ENCODE results near the gene RHPN2.

Gene RHPN2

GRCh38 chr19:33080761-33081681, 16.3 kb upstream of the RHPN2 start, which contains the start of gene GPATCH1:
Gene GPATCH1 (plus strand): TSS chr19:33081181. CDS start chr19:33081194, 13 bp downstream.
- Histone ChIP-seq H3F3A (ENCODE audit: insufficient read depth) (no peaks in the 10 kb centered on the region), H3K79me2 (ENCODE audit: insufficient read depth, low read length) (peaks cover 19% of the 10 kb centered on the region), H2AFZ (ENCODE audit: low read depth, low read length, severe bottlenecking) (peak within 1 kb of the TSS; percentile 90), H3K9me3 (ENCODE audit: insufficient read depth, low read length) (no peaks in the 10 kb centered on the region), H3K4me2 (ENCODE audit: low read depth, low read length, poor library complexity, severe bottlenecking) (peak within 1 kb of the TSS; percentile 92), H3K4me3 (ENCODE audit: insufficient read depth, low read length, poor library complexity, severe bottlenecking) (peak within 1 kb of the TSS; percentile 86), H3K9ac (ENCODE audit: low read length) (peak within 1 kb of the TSS; percentile 92), H3K36me3 (ENCODE audit: low read length) (no peaks in the 10 kb centered on the region), H3K9me2 (replicated peaks; ENCODE audit: insufficient read depth, low read length) (no peaks in the 10 kb centered on the region), H3K27me3 (ENCODE audit: low read length) (no peaks in the 10 kb centered on the region), H3K27ac (ENCODE audit: low read depth, low read length) (peak within 1 kb of the TSS; percentile 32), H4K20me1 (ENCODE audit: low read depth, low read length) (no peaks in the 10 kb centered on the region)
- TF ChIP-seq EZH2phosphoT487 (conservative IDR thresholded peaks at IDR 0.05; ENCODE audit: low read length): no peak
- TF ChIP-seq, protein P1, sequence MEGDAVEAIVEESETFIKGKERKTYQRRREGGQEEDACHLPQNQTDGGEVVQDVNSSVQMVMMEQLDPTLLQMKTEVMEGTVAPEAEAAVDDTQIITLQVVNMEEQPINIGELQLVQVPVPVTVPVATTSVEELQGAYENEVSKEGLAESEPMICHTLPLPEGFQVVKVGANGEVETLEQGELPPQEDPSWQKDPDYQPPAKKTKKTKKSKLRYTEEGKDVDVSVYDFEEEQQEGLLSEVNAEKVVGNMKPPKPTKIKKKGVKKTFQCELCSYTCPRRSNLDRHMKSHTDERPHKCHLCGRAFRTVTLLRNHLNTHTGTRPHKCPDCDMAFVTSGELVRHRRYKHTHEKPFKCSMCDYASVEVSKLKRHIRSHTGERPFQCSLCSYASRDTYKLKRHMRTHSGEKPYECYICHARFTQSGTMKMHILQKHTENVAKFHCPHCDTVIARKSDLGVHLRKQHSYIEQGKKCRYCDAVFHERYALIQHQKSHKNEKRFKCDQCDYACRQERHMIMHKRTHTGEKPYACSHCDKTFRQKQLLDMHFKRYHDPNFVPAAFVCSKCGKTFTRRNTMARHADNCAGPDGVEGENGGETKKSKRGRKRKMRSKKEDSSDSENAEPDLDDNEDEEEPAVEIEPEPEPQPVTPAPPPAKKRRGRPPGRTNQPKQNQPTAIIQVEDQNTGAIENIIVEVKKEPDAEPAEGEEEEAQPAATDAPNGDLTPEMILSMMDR (IDR thresholded peaks at IDR 0.05; ENCODE audit: insufficient read depth, low read length, poor library complexity, severe bottlenecking): no peak

DNA sequence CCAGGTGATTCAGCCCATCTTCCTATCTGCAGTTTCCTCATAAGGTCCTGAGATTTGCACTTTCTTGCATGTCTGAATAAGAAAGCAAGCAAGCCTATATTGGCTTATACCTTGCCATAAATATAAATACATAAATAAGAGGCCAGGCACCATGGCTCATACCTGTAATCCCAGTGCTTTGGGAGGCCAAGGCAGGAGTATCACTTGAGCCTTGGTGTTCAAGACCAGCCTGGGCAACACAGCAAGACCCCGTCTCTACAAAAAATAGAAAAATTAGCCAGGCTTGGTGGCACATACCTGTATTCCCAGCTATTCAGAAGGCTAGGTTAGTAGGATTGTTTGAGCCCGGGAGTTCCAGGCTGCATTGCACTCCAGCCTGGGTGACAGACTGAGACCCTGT, 10.8 kb upstream of the RHPN2 start:
- Histone ChIP-seq H3K9ac (ENCODE audit: low read length) (no peak overlapping the region), H3K36me3 (ENCODE audit: low read length) (no peaks in the 10 kb centered on the region), H3K4me2 (ENCODE audit: low read depth, low read length, poor library complexity, severe bottlenecking) (no peak overlapping the region), H3K9me2 (replicated peaks; ENCODE audit: insufficient read depth, low read length) (no peaks in the 10 kb centered on the region), H3K9me3 (ENCODE audit: insufficient read depth, low read length) (no peaks in the 10 kb centered on the region), H3K4me3 (ENCODE audit: insufficient read depth, low read length, poor library complexity, severe bottlenecking) (no peak overlapping the region), H2AFZ (ENCODE audit: low read depth, low read length, severe bottlenecking) (no peak overlapping the region), H4K20me1 (ENCODE audit: low read depth, low read length) (no peaks in the 10 kb centered on the region), H3F3A (ENCODE audit: insufficient read depth) (no peaks in the 10 kb centered on the region), H3K27ac (ENCODE audit: low read depth, low read length) (no peak overlapping the region), H3K27me3 (ENCODE audit: low read length) (no peaks in the 10 kb centered on the region), H3K79me2 (ENCODE audit: insufficient read depth, low read length) (no peaks in the 10 kb centered on the region)
- no peak for TF ChIP-seq EZH2phosphoT487 (conservative IDR thresholded peaks at IDR 0.05; ENCODE audit: low read length)

DNA sequence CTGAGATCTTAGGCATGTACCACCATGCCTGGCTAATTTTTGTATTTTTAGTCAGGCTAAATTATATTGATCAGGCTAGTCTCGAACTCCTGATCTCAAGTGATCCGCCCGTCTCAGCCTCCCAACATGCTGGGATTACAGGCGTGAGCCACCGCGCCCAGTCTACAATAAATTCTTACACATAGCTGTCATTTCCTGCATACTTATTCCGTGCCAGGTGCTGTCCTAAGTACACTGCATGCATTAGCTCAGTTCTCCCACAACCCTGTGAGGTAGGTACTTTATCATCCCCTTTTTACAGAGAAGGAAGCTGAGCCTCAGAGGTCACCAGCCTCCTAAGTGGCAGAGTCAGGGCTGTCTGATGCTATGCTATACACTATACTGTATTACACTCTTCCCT, 7.2 kb upstream of the RHPN2 start:
- no peaks in the 10 kb centered on the region for H3K9me3 ChIP-seq (ENCODE audit: insufficient read depth, low read length)
- H3K27me3 ChIP-seq (ENCODE audit: low read length): no peaks in the 10 kb centered on the region
- TF ChIP-seq EZH2phosphoT487 (conservative IDR thresholded peaks at IDR 0.05; ENCODE audit: low read length): no peak
- TF ChIP-seq, protein P1 (IDR thresholded peaks at IDR 0.05; ENCODE audit: insufficient read depth, low read length, poor library complexity, severe bottlenecking): no peak
- H3K36me3 ChIP-seq (ENCODE audit: low read length): no peaks in the 10 kb centered on the region
- no peaks in the 10 kb centered on the region for H3F3A ChIP-seq (ENCODE audit: insufficient read depth)
- no peak overlapping the region for H3K4me2 ChIP-seq (ENCODE audit: low read depth, low read length, poor library complexity, severe bottlenecking)
- H3K4me3 ChIP-seq (ENCODE audit: insufficient read depth, low read length, poor library complexity, severe bottlenecking): no peak overlapping the region
- H4K20me1 ChIP-seq (ENCODE audit: low read depth, low read length): no peaks in the 10 kb centered on the region
- H3K27ac ChIP-seq (ENCODE audit: low read depth, low read length): no peak overlapping the region
- no peaks in the 10 kb centered on the region for H3K79me2 ChIP-seq (ENCODE audit: insufficient read depth, low read length)
- no peak overlapping the region for H2AFZ ChIP-seq (ENCODE audit: low read depth, low read length, severe bottlenecking)
- H3K9ac ChIP-seq (ENCODE audit: low read length): no peak overlapping the region
- H3K9me2 ChIP-seq (replicated peaks; ENCODE audit: insufficient read depth, low read length): no peaks in the 10 kb centered on the region

GRCh38 chr19:33067121-33067520, 2.4 kb upstream of the RHPN2 start:
- Histone ChIP-seq H3K9me2 (replicated peaks; ENCODE audit: insufficient read depth, low read length) (no peaks in the 10 kb centered on the region), H3K4me3 (ENCODE audit: insufficient read depth, low read length, poor library complexity, severe bottlenecking) (no peak overlapping the region), H3K27me3 (ENCODE audit: low read length) (no peaks in the 10 kb centered on the region), H3K9me3 (ENCODE audit: insufficient read depth, low read length) (no peaks in the 10 kb centered on the region), H3K79me2 (ENCODE audit: insufficient read depth, low read length) (peaks cover 13% of the 10 kb centered on the region), H3F3A (ENCODE audit: insufficient read depth) (no peaks in the 10 kb centered on the region), H2AFZ (ENCODE audit: low read depth, low read length, severe bottlenecking) (no peak overlapping the region), H4K20me1 (ENCODE audit: low read depth, low read length) (peaks cover 5% of the 10 kb centered on the region; the same call in 1 of the 2 replicates), H3K36me3 (ENCODE audit: low read length) (no peaks in the 10 kb centered on the region), H3K27ac (ENCODE audit: low read depth, low read length) (no peak overlapping the region), H3K4me2 (ENCODE audit: low read depth, low read length, poor library complexity, severe bottlenecking) (no peak overlapping the region), H3K9ac (ENCODE audit: low read length) (no peak overlapping the region)
- TF ChIP-seq, protein P1 (IDR thresholded peaks at IDR 0.05; ENCODE audit: insufficient read depth, low read length, poor library complexity, severe bottlenecking): no peak
- no peak for TF ChIP-seq EZH2phosphoT487 (conservative IDR thresholded peaks at IDR 0.05; ENCODE audit: low read length)
